Skin of body (tissue), 3 donors: Measurements from ENCODE around the gene COL18A1. TPM values are rescaled to one million over a fixed set of nuclear protein-coding genes. Genes with fewer than 3 reads are reported as not detected.
"Not testable (repeated sequence)": the region's sequence is repeated elsewhere in the genome, so short reads cannot be mapped to it uniquely, and the experiment has no call there.

Experiments used
- DNase-seq: peaks from one replicate; lab custom pipeline; 2025; lab: John Stamatoyannopoulos, UW
- small RNA-seq: library from RNA; depleted of rRNA; stranded (forward); fragments of <200 nt; gene quantifications from one replicate; pipeline ENCODE3, GENCODE V24; 2014; ENCODE audit warnings: low replicate concordance
- total RNA-seq: library from RNA; depleted of rRNA; stranded (reverse); fragments of >200 nt; gene quantifications from one replicate; pipeline ENCODE4 v1.2.3, GENCODE V29; 2014

Gene COL18A1
- total RNA-seq, 1 donor from 2014 or later: 60.9 TPM

DNA sequence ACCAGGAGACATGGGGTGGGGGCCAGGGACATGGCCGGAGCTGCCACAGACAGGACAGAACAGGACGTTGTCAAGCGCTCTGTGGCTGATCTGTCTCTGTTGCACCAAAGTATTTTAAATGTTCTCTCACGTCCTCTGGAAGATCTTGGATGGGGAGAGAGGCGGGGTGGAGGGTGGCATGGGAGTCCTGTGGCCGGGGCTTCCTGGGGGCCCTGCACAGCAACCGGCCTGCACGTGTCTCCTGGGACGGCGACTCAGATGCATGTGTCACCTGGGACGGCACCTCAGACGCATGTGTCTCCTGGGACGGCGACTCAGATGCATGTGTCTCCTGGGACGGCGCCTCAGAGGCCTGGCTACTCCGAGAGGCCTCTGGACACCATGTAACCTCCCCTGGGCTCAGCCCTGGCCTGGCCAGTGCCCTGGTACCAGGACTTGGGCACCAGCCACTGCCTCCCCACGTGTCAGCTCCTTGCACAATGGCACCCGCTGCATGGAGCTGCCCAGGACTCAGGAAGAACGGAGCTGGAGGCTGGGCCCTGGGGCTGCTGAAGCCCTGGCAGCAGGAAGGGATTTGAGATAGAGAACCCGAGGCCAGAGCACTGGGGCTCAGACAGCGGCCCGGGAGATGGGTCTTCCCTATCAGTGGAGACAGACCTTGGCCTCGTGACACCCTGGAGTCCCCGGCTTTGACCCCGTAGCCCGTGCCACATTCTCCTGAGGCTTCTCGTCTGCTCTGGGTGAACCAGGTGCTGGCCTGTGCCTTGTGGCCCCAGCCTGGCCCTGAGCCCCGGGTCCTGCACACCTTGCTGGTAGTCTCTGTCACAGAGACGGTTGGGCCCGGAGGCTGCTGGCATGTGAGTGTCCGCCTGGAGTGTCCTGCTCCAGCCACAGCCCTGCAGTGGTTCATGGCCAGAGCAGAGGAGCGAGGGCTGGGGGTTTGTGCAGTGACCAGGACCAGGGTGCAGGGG is 152.0 kb downstream of the COL18A1 start:
- DNase-seq: no peak

DNA sequence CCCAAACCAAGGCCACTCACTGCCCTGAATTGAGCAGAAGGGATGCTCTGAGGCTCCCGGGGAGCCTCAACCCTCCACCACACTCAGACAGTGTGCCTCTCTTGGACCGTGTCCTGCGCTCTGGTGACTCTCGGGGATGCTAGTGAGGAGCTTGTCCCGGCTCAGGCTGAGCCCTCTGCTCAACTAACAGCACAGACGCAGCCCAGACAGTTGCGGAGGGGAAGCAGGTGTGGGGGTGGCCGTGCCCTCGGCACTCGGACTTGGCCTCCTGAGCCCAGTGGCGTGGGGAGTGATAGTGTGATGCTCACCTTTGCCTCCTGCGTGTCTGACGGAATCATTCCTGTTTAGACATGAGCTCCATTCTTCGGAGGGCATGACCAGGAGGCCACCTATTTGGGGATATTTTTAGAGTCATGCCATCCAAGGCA is 152.7 kb downstream of the COL18A1 start:
- no peak for DNase-seq

DNA sequence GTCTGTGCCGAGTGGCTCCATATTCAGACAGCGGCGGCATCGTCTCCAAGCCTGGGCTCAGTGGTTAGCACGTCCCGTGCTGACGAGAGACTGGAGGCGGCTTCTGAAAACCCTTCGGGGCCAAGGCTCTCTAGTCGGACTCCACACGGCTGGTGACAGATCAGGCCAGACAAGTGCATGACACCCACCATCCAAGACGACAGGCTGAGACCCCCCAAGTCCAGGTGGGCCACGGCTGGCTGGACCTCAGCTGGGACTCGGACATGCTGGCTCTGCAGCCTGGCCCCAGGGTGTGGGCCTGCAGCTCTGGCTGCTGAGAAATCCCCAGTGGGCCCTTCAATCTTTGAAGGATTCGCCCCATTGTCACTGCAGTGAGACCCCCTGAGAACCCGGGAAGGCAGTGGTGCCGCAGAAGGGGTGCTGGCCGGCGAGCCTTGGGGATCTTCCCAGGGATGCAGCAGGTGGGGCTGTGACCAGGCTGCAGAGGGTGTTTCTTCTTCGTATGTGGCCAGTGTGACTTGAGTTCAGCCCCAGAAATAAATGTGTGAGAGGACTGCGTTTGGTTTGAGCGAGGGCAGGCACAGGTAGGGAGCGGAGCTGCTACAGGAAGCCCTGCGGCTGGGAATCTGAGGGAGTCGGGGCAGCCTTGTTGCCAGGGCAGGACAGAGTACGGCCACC is 153.2 kb downstream of the COL18A1 start:
- DNase-seq: no peak

DNA sequence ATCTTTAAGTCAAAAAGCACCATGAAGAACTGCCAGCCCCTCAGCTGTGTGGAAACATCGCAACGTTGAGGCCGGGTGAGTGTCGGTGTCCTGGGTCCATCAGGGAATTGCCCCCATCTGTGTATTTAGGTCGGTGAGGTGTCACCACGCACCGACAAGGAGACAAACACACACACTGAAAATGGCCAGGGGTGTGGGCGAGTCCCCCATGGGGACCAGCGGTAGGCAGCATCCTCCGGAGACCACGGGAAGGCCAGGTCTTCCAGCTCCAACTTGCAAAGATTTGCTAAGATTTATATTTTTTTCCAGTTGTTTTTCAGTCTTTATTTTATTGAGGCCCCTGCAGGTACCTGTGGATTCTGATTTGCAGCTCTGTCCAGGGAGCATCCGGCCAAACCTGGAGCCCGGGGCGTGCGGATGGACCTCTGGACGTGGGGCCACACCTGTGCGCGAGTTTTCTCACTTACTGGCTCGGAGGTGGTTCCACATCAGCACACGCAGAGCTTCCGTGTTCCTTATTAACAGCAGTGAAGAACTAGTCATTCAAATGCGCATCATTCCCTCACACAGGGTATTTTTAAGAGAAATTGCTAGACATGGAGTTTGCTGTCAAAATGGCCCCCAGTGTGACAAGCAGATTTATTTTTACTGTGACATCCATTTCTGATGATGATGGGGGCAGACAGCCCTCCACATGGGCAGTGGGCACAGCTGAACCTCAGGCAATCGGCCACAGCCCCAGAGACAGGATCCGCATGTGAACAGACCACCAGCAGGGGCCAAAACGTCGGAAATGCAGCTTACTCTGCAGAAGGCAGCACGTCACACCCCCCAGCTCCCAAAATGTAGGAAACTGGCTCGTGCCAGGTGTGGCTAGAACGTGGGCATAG is 154.5 kb downstream of the COL18A1 start:
- DNase-seq: no peak

DNA sequence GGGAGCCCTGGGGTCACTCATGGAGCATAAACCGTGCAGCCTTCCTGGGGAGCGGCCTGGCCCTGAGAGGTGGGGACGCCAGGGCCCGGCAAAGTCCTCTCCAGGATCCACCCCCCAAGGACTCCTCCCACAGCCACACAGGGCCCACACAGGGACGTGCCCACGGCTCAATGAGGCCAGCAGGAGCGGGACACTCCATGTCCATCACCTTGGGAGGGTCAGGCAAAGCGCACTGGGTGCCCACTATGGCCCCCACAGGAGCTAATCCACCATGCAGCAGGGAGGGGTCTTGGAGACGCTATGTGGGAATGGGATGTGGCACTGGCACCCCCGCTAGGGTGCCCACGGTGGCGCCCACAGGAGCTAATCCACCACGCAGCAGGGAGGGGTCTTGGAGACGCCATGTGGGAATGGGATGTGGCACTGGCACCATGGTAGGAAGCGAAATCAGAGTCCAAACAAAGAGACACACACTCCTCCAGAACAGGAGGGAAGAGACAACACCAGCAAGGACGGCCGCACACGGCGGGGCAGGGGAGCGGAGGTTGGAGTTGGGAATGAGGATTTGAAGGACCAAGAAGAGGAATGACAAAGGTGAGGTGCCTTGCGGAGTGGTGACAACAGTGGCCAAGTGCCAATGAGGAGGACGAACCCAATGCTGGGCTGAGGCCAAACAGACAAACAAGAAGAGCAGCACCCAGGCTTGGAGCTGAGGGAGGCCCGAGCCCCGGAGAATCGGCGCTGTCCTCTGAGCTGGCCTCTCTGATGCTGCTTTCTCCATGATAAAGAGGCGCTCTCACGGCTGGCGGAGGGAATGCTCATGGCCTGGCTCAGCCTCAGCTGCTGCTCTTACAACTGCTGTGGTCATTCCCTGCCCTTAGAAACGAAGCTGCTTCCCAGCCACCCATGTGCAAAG is 155.4 kb downstream of the COL18A1 start:
- no peak for DNase-seq

DNA sequence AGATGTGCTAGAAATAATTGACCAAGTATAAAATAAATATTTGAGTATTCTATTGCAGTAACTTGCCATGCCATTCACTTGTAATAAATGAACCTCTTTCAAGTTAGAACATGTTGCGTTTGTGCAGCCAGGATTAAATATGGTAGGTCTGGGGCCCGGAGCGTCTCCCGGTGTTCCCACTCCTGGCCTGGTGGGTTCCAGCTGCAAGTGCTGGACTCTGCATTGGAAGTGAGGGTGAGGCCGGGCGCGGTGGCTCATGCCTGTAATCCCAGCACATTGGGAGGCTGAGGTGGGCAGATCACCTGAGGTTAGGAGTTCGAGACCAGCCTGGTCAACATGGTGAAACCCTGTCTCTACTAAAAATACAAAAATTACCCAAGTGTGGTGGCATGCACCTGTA is 156.3 kb downstream of the COL18A1 start:
- DNase-seq: not testable (repeated sequence)

DNA sequence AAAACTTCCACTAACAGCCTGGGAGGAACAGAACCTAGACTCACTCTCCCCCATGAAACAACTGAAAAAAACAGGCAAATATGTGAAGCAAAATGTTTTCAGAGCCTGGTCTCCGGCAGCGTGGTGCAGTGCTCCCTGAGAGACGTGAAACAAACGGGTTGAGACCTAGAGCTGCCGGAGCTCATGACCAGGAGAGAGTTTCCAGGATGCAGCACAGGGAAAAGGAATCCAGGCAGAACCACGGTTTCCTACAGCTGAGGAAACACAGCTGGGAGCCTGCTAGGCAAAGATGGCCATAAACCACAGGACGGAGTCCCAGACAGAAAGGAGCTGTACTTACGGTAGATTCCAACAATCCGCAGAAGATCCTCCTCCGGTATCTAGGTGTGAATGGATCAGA is 157.4 kb downstream of the COL18A1 start:
- DNase-seq: no peak

DNA sequence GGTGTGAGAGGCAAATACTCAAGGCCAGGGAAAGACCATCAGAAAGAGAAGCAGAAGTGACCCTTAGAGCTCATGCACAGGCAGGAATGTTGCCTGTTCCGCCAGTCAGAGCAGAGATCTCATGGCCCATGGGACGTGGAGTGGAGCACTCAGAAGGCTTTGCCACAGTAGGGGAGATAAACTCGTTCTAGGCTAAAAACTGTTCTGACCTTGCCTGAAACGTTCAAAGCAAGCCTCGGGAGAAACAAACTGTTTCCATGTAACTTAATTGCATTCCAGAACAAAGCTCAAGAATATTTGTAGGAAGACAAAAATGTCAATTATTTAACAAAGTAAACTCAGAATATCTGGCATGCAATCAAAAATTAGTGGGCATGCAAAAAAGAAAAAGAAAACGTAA is 158.0 kb downstream of the COL18A1 start:
- DNase-seq: no peak

Small RNA genes lying within 50 kb of the gene (small RNA-seq; reads per million reads assigned to genes)
- not detected for gene MIR6815
- not detected for gene MTCO1P3

Other genes starting within 250 kb of the COL18A1 start
- 31.3 TPM for gene POFUT2, start 117.3 kb upstream of the COL18A1 start, total RNA-seq
- 7.7 TPM for gene SLC19A1, start 137.3 kb downstream of the COL18A1 start, total RNA-seq
- gene PCBP3, start 238.6 kb downstream of the COL18A1 start, total RNA-seq: 3.4 TPM